ENCODE measurements around the gene BCAT1.
"Not testable (repeated sequence)": the region's sequence is repeated elsewhere in the genome, so short reads cannot be mapped to it uniquely, and the experiment has no call there.

BCAT1 gene

DNA sequence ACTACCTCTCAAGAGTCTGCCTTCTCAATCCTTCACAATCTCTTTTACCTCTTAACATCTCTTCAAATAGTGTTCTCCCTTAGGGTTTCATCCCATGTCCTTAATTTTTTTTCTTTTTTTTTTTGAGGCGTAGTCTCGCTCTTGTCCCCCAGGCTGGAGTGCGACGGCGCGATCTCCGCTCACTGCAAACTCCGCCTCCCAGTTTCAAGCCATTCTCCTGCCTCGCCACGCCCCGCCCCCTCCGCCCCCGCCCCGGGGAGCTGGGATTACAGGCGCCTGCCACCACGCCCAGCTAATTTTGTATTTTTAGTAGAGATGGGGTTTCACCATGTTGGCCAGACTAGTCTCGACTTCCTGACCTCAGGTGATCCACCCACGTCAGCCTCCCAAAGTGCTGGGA lies 7.0 kb upstream of the BCAT1 start:
- no peak for DNase-seq

DNA sequence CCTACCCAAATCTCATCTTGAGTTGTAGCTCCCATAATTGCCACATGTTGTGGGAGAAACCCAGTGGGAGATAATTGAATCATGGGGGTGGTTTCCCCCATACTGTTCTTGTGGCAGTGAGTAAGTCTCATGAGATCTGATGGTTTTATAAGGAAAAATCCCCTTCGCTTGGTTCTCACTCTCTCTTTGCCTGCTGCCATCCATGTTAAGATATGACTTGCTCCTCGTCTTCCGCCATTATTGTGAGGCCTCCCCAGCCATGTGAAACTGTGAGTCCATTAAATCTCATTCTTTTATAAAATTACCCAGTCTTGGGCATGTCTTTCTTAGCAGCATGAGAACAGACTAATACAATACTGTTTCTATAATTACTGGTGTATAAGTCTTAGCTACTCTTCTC lies 6.5 kb upstream of the BCAT1 start:
- no peak for DNase-seq

DNA sequence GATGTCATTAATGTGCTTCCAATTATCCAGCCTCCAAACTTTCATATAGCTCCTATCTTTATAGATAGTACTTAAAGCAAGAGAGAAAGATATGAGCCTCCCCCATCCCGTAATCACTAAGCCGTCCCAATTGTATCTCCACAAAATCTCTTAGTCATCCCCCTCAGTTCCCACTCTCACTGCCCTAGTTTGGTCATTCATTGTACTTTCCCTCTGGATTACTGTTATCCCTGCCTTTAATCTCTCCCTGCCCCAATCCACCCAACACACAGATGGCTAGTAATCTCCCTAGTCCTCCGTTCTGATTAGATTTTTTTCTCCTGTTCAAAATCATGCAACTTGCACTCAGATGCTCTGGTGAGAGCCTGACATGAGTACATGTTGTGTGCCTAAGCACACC lies 5.4 kb upstream of the BCAT1 start:
- DNase-seq: no peak

DNA sequence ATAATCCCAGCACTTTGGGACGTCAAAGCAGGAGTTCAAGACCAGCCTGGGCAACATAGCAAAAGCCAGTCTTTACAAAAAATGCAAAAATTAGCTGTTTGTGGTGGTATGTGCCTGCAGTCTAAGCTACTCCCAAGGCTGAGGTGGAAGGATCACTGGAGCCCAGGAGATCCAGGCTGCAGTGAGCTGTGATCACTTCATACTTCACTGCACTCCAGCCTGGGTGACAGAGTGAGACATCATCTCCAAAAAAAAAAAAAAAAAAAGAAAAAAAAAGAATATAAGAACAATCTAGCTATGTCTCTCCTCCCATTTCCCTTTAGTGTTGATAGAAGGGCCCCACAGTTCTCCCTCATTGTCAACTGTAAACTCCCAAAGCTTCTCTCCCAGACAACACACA lies 3.5 kb upstream of the BCAT1 start:
- no peak for DNase-seq

DNA sequence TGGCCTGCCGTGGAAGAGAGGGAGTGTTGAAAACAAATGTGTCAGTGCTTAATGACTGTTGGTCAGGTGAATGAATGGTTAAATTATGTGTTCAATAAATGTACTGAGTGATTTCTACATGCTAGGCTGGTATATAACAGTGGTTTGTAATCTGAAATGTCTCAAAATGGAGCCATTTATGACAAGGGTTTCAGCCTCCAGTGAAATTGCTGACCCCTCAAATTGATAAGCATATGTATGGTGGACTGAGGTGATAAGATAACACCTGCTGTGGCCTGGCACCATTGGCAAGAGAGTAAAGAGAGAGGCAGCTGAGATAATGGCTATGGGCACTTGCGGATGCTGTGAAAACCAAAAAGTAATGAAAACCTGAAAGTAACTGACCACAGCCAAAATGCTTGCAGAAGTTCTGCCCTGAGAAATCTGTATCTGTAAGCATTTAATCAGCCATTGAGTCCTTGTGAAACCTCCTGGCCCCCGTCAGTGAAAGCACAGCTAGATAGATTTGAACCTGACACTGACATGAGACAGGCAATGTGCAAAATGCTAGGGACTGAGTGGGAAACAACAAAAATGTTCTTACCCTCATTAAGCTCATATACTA lies 1.4 kb upstream of the BCAT1 start:
- DNase-seq: no peak

DNA sequence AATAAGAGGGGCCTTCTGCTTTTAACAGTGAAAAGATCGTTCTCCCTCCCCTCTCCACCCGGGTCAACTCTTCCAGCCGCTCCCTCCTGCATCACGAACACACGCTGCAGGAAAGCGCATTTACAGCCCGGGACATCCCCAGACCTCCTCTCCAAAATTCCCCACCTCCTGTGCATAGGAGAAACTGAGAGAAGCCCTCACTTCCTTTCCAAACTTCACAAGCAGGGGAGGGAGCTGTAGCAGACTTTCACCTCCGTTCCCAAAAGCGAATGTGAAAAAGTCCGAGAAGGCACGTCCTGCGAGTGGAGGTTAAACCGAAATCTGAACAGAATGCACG lies 513 bp downstream of the BCAT1 start:
- no peak for DNase-seq

DNA sequence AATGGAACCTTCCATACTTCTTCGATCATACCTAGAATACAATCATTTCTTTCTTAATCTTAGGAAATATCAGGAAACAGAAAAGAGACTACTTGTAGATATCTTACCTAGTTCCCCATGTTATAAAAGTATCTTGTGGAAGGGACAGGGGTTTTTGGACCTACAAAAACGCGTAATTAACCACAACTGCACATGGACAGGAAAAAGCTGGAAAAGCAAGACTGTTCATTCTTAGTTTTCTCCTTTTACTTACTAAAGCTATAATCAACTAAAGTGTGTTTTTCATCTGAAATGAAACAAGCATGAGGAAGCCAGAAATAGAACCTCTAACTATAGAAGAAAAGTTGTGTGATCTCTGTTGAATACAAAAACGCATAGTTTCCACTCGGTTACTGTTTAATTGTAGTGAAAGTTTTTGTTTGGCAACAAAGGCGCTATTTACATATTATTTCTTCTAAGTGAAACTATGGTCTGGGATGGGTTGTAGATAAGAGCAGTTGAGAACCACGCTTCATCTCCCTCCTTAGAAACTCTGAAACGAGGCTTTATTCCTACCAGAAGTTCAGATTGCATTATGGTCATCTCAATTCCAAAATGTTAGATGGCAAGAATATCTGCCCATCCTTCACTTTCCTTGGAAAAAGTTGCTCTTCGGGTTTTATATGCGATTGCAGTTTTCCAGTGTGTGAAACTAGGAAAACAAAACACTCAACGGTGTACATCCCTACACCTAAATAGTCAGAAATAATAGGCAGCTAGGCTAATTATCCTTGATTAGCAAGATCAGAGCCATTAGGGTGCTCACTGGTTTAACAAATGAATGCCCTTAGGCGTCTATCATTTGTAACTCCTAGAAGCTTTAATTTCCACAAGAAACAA lies 1.1 kb downstream of the BCAT1 start:
- no peak for DNase-seq

DNA sequence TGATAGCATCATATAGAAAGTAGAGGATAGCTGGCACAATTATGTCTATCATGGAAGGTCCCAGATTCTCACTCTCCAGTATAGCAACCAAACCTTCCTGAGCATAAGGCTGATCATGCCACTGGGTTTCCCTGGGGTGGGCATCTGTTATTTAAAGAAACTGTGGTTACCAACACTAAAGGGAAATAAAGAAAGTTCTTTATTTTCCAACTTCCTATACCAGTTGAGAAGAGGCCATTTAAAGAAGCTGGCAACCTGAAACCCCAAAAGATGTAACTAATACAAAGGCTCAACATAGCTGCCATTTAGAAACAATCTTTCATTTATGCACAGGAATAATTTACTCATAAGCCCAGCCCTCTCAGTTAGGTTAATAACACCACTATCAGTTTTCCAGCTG lies 3.1 kb downstream of the BCAT1 start:
- no peak for DNase-seq

DNA sequence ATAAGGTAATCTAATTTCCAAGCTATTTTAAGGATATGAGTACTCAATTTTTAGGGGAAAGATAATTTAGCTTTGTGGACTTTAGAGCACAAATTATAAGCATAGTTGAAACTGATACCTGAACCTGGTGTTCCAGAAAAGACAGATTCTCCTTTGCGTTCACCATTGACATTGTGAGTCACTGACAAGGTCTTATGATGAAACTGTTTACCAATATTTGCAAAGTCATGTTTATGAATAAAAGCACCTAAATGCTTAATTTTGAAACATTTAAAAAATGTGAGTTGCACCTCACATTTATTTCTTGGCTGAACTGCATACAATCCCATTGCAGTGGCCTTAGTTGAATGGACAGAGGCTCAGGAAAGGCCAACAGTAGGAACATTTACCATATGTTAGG lies 3.9 kb downstream of the BCAT1 start:
- DNase-seq: no peak

DNA sequence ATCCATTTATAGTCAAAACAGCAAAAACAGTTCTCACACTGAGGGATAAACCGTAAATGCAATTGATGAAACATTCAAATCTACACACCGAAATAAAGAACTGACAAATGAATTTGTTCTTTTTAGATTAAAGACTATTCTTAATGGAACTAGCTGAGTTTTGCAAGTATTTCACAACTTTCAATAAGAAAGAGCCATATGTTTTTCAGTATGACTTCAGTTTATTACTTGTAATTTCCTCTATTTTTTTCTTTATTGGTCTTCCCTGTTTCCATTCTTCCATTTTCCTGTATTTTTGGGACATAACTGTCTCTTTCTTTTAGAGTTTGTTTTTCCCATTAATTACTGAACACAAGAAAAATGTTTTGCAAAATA lies 4.3 kb downstream of the BCAT1 start:
- DNase-seq: no peak

DNA sequence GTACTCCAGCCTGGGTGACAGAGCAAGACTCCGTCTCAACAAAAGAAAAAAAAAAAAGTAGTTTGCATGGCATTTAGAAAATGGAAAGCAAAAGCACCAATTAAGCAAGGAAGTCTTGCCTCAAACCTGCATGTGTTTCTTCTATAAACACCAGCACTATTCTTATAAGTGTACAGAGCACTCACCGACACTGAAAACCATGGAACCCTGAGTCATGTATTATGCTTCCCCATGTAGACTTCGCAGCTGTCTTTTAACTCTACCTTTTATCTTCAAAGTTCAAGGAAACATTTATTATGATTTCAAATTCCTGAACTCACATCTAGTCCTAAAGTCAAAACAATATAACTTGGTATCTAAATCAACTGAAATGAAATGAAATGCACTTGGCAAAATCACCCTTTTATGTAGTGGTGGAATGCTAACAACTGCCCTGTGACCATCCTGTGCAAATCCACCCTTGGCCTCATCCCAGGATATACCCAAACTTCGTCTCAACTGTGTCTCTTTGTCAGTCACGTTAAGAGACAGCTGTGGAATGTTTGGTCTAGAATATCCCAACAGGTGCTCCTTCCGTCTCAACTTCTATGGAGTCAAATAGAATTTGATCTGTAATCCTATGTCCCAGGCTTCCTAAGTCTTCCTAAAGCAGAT lies 4.8 kb downstream of the BCAT1 start:
- no peak for DNase-seq

DNA sequence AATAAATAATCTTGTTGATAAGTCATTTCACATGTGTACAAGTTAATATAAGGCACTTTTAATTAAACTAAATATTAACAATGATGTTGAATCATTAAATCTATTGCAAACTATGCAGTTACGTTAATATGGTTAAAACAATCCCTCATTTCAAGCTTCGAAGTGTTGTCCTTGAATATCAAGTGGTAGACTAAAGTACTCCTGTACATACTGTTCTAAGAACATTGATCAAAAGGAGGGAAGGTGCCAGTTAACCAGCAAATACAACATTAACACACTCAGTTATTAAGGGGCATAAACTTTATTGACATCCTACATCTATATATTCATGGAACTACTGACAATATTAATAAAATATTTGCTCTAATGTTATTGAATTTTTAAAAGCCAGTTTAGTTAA lies 8.7 kb downstream of the BCAT1 start:
- DNase-seq: no peak

DNA sequence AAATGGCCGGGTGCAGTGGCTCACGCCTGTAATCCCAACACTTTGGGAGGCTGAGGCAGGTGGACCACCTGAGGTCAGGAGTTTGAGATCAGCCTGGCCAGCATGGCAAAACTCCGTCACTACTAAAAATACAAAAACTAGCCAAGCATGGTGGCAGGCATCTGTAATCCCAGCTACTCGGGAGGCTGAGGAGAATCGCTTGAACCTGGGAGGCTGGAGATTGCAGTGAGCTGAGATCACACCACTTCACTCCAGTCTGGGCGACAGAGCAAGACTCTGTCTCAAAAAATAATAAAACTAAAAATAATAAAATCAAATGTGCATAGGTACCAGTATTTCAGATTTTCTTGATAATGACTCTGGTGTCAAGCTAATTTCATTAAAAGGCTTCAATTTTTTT lies 9.3 kb downstream of the BCAT1 start:
- DNase-seq: not testable (repeated sequence)

DNA sequence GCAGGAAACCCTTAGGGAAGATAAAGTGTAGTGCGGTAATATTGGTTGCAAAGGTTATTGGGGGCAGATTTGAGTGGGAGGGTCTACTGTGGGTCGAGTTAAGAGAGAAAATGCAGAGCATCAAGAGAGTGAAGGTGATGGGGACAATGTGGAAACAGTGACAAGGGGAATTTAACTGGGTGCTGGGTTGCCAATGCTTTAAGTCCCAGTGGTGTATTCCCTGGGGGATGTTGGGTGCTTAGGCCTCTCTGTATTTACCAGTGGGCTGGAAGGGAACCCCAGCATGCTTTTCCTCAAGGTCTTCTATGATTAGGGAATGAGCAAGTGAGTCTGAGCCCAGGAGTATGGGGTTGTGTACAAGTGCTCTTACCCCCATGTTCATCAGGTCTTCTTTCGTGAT lies 10.6 kb downstream of the BCAT1 start:
- no peak for DNase-seq

DNA sequence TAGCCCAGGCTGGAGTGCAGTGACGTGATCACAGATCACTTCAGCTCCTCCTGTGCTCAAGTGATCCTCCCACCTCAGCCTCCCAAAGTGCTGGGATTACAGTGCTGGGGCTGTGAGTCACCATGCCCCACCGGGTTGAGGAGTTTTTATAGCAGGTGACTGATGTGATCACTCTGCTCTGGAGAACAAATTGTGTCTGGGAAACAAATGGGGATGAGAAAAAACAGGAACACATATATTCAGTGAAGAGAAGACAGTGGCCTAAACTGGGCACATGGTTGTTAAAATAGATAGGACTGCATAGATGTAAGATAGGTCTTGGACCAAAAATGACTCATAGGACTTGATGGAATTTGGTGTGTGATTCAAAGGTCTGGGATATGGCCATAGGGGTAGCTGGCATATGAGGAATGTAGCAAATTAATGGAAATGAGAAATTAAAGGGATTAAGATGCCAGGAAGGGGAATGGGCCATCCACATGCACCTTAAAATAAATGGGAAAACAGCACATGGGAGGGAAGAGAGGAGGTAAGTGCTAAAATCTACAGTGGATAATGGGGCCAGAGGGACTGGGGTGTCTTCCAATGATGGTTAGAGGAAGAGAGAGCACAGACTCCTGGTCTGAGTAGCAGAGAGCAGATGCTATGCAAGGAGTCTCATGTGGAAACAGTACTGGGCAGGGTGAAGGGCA lies 11.2 kb downstream of the BCAT1 start:
- no peak for DNase-seq

DNA sequence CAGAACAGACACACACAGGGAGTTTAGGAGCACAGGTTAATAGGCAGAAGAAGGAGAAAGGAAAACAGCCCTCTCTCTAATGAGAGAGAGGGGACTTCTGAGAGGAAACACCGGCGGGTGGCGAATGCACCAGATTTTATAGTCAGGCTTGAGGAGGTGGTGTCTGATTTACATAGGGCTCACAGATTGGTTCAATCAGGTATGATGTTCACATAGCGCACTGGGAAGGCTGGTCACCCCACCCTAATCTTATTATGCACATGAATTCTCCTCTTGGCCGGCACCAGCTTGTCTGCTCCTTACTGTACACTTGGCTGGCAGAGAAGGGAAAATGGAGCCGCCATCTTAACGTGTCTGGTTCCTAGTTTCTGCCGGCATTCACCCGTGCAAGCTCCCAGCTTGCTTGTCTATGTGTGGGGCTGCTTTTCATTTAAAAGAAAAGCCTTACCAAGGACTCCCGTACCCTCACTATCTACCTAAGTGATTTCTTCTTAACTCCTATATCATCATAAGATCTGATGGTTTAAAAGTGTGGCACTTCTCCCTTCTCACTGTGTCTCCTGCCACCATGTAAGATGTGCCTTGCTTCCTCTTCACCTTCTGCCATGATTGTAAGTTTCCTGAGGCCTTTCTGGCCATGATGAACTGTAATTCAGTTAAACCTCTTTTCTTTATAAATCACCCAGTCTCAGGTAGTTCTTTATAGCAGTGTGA lies 15.1 kb downstream of the BCAT1 start:
- no peak for DNase-seq

DNA sequence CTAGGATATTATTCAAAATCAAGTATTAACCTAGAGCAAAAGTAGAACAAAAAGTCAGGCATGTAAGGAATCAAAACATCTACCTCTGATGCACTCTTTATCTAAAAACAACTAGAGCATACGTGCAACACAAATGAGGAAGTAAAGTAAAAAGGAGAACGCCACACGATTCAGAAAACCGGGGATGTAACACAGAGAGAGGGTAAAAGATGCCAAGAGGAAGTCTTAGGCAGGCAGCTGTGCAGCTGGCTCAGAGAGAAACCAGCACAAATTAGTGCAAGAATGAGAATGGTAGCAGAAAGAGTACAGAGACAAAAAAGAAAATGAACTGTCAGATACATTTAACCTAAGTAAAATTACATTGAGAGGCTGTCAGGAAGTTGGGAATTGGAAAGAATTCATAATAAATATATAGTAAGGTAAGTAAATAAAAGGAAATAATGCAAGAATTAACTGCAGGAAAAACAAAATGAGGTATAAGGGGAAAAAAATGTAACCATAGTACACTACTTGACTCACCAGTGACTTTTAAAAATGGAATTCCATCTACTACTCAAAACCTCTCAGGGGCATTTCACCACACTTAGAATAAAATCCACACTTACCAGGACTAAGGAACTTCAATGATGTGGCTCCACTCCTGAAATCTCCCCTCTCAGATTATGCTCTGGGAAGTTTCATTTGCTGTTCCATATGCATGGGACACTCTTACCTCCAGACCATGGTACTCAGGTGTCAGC lies 17.1 kb downstream of the BCAT1 start:
- no peak for DNase-seq

DNA sequence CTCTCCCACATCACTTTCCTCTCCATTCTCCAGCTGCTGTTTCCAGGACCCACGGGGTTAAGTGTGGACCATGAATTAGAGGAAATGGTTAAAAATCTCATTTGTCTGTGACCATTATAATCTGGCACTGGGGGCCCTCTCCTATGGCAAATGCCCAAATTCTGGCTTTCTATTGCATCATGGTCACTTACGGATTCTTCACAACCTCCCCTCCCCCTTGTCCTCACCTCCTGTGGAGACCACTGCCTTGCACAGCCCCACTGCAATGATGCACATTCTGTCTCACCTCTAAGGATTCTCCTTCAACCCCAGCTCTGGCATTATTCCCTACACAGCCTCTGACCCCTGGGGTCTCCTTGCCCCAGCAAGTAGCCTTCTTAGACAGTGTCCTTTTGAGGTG lies 18.9 kb downstream of the BCAT1 start:
- DNase-seq: no peak

DNA sequence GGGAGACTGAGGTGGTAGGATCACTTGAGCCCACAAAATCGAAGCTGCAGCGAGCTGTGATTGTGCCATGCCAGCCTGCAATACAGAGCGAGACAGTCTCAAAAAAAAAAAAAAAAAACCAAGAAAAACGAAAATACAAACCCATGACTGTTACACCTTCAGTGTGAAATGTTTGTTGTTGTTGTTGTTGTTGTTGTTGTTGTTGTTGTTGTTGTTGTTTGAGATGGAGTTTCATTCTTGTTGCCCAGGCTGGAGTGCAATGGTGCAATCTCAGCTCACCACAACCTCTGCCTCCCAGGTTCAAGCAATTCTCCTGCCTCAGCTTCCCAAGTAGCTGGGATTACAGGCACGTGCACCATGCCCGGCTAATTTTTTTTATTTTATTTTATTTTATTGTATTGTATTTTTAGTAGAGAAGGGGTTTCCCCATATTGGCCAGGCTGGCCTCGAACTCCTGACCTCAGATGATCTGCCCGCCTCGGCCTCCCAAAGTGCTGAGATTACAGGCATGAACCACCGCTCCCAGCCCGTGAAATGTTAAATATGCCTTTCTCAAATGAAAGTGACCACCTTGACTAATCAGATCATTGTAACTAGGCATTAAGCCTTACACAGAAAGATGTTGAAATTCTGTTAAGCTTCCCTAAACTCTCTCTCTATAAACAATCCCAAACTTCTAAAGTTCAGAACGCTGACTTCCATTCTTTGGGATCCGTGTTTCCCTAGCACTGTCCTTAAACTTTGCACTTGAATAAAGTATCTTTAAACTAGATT lies 20.2 kb downstream of the BCAT1 start:
- not testable (repeated sequence) for DNase-seq

DNA sequence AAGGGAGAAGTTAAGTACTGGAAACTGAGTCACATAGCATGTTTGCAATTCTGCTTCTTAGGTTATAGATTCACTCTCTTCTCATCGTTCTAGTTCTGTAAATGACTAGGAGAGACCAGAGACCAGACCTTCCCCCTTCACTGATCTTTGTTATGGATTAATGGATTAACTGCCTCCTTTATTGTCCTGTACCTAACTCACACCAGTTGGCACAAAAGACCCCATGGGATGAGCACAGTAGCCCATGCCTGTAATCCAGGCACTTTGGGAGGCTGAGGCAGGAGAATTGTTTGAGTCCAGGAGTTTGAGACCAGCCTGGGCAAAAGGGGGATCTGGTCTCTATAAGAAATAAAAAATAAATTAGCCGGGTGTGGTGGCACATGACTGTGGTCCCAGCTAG lies 20.8 kb downstream of the BCAT1 start:
- no peak for DNase-seq

DNA sequence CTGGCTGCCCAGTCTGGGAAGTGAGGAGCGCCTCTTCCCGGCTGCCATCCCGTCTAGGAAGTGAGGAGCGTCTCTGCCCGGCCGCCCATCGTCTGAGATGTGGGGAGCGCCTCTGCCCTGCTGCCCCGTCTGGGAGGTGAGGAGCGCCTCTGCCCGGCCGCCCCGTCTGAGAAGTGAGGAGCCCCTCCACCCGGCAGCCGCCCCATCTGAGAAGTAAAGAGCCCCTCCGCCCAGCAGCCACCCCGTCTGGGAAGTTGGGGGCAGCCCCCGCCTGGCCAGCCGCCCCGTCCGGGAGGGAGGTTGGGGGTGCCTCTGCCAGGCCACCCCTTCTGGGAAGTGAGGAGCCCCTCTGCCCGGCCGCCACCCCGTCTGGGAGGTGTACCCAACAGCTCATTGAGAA lies 22.8 kb downstream of the BCAT1 start:
- not testable (repeated sequence) for DNase-seq

DNA sequence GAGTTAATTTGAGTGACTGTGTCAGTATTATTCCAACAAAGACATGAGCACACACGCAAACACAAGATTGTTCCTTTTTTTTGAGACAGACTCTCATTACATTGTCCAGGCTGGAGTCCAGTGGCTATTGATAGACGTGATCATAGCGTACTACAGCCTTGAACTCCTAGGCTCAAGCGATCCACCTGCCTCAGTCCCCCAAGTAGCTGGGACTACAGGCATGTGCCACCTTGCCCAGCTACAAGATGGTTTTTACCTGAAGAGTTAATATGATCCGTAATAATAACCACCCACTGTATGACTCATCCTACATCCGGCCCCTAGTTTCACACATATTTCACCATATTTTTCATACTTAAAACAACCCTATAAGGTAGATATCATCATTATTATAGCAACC lies 26.8 kb downstream of the BCAT1 start:
- no peak for DNase-seq
